GM21381 (cell line): ENCODE results near the gene ADM.
"Not testable (repeated sequence)": the region's sequence is repeated elsewhere in the genome, so short reads cannot be mapped to it uniquely, and the experiment has no call there.

Experiments used
- ATAC-seq: cut with Tn5 transposase; IDR thresholded peaks from one replicate; pipeline ENCODE4 v1.9.1; 2021; ENCODE audit warnings: mild to moderate bottlenecking, moderate library complexity; ENCODE audit not compliant: unreplicated experiment

Gene ADM

GRCh38 chr11:10304495-10305261 is at the start of gene ADM:
Gene ADM (plus strand): TSS chr11:10305073. CDS start chr11:10305701, 628 bp downstream.
- no peak for ATAC-seq

DNA sequence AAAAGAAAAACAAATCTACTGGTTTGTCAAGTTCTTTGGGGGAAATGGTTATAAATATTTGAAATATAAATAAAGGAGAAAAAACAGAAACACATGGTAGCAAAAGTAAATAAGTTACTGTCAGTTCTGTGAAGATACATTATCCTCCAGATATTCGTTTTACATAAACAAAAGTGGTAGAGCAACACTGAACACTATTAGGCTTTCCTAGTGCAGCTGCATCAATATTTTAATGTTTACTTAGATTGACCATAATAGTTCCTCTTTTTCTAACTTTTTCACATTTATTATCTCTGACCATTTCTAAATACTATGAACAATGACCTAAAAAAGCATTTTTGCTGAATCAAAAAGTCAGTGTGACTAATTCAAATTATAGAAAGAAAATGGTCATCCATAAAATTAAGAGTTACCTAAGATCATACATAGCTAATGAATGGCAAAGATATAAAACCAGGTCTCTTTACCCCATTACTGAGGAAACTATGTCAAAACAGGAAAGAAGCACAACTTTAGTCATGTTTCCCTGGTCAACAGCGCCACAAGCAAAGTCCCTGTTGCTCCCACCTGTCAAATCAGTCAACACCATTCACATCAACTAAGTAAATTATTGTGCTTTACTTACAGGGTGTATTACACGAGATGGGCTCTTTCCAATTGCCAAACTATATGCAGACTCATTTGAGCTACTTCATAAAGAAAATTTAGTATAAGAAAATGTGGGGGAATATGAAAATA is 49.3 kb upstream of the ADM start:
- ATAC-seq, result no peak

DNA sequence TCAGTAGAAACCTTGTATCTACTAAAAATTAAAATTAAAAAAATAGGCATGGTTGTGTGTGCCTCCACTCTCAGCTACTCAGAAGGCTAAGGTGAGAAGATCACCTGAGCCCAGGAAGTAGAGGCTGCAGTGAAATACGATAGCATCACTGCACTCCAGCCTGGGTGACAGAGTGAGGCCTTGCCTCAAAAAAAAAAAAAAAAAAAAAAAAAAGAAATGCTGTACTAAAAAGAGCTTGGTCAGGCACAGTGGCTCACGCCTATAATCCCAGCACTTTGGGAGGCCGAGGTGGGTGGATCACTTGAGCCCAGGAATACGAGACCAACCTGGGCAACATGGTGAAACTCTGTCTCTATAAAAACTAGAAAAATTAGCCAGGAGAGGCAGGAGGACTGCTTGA is 47.4 kb upstream of the ADM start:
- ATAC-seq, result no peak

DNA sequence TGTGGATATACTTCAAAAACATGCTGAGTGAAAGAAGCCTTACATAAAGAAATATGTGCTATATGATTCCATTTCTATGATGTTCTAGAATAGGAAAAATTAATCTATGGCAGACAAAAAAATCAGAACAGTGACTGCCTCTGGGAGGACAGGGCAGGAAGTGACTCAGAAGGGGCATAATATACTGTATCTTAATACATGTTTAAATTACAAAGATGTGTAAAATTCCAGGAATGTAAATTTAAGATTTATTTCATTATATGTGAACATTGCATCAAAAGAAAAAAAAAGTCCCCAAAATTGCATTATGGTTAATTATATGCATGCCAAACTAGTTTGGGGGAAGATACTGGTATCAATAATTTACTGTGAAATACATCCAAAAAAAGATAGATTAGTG is 43.1 kb upstream of the ADM start:
- no peak for ATAC-seq

DNA sequence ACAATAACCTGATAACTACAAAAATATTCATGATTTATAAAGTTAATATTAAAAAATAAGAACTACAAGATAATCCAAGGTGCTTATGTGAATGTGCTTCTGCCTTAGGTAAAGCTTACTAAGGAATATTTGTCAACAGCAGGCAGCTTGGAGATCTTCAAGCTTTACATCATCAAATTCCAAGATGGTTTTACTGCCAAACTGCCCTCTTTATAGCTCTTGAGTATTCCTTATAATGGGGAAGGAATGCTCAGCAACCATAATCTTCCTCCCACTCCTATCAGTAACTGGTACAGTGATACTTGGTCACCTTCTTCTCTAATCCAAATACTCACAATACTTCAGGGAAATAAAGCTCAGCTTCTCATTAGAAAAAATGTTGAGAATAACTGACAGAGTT is 40.9 kb upstream of the ADM start:
- no peak for ATAC-seq

DNA sequence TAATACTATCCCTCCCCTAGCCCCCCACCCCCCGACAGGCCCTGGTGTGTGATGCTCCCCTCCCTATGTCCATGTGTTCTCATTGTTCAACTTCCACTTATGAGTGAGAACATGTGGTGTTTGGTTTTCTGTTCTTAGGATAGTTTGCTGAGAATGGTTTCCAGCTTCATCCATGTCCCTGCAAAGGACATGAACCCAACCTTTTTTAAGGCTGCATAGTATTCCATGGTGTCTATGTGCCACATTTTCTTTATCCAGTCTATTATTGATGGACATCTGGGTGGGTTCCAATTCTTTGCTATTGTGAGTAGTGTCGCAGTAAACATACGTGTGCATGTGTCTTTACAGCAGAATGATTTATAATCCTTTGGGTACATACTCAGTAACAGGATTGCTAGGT is 40.2 kb upstream of the ADM start:
- not testable (repeated sequence) for ATAC-seq

- no peak for ATAC-seq
Observed at GRCh38 chr11:10265936-10266335, 38.9 kb upstream of the ADM start.

DNA sequence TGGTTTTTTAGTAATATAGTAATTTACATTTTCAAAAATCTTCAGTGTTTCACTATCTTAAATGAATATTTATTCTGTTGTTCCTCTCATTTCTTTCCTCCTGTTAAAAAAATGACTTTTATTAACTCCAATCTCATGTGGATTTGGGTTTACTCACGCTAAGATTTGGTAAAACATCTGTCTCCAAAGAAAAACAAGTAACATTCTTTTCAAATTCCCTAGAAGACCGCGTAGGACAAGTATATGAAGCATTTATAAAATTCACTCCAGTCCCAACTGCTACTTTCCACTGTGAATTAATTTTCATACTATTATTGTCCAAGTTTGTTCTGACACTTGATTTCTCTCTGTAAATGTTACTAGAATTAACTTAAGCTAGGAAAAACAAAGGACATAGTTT is 37.1 kb upstream of the ADM start:
- no peak for ATAC-seq

- ATAC-seq, result no peak
Observed at GRCh38 chr11:10268746-10269488, 36.0 kb upstream of the ADM start.

DNA sequence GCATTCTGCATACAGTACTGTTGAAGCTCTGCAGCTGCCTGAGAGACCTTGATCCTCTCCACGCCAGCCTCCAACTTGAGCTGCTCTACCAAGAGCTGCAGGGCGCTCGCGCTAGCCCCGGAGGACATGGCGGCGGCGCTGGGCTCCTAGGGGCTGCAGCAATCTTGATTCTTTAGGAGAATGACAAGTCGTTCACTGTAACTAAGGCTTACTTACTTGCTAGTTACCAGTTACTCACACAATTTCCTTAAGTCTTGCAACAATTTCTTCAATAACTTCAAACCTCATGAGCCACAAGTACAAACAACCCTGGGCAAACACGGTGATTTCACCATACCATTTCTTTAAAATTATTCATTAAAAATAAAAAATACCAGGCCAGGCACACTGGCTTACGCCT is 32.7 kb upstream of the ADM start:
- no peak for ATAC-seq

GRCh38 chr11:10273738-10274137 is 31.1 kb upstream of the ADM start:
- ATAC-seq, result no peak

GRCh38 chr11:10274726-10275125 is 30.1 kb upstream of the ADM start:
- no peak for ATAC-seq

GRCh38 chr11:10275714-10276113 is 29.2 kb upstream of the ADM start:
- no peak for ATAC-seq

- ATAC-seq, result no peak
Observed at GRCh38 chr11:10282117-10282516, 22.8 kb upstream of the ADM start.

- ATAC-seq, result no peak
Observed at GRCh38 chr11:10283991-10284390, 20.9 kb upstream of the ADM start.

GRCh38 chr11:10285148-10285802 is 19.6 kb upstream of the ADM start:
- no peak for ATAC-seq

- no peak for ATAC-seq
Observed at GRCh38 chr11:10287140-10287539, 17.7 kb upstream of the ADM start.

DNA sequence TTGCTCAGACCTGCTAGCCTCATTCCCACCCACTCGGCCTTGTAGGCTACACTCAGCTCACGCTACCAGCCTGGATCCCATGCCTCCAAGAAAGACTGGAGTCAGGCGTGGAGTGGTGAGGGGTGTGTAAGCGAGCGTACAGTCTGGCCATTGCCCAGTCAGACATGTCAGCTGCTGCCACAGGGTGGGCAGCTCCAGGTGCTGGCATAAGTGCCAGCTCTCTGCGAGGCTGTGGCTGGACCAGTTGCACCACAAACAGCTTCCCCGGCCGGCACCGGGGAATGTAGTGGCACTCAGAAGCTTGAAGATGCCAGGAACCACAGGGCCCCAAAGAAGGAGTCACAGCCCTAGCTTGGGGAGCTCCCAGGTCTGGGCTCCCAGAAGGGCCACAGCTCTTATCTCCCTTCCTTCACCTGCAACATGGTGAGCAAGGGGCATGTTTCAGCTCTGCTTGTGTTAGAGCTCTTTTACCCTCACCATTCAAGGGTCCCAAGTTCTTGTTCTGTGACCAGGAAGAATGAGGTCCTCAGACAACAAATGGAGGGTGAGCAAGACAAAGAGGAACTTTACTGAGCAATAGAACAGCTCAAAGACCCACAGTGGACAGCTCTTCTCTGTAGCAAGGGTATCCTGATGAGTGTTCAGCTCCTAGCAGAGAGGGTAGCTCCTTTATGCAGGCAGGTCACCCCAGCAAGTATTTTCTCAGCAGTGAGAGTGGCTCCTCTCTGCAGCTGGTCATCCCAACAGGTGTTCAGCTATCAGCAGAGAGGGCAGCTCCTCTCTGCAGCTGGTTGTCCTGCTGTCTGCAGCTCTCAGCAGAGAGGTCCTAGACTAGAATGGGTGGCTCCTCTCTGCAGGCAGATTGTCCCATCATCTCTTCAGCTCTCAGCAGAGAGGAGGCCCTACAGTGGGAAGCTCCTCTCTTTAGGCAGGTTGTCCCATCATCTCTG is 16.8 kb upstream of the ADM start:
- ATAC-seq, result no peak

DNA sequence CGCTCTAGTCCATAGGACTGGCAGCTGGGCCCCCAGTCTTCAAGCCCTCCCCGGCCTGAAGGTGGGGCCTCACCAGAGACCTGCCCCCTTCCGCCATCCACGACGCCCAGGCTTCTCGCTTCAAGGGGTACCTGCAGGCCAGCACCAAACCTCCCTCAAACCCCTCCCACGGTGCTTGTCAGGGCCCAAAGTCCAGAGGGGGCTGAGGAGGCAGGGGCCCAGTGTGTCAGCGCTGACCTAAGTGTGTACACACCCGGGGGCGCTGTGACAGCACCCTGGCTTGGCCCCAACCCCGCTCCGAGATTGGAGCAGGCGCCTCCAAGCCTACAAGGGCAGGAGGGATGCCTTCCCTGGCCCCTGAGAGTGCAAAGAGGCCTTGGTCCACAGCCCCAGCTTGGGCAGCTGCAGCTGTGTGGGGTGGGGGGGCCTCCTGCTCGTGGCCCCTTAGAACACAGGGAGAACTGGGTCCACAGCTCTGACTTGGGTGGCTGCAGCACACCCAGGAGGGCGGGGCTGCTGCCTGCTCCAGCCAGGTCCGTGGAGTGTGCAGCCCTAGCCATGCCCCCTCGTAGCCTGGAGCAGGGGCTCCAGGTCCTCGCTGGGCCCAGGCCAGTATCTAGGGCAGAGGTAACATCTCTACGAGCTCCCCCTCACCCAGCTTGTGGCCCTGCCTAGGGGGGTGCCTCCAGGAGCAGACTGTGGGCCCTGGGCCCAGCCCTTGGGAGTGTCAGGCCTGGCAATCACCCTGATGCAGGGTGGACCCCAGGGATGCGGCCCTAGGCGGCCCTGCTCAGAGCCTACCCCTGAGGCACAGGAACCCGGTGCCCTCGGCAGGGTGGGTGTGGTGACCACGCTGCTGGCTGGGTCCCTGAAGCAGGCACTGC is 15.8 kb upstream of the ADM start:
- ATAC-seq, result no peak
